Transverse colon (tissue), 3 donors: ENCODE measurements around the gene CCL20.

ENCODE experiments used
- POLR2A ChIP-seq: fragments of 450-650 bp; IDR thresholded peaks from one replicate; pipeline ENCODE4 v1.6.1; 2016; ENCODE audit warnings: antibody characterized with exemption, mild to moderate bottlenecking, moderate library complexity
- POLR2AphosphoS5 ChIP-seq, 3 donors: sonication (generic); formaldehyde crosslinking; IDR thresholded peaks; one replicate each; pipeline ENCODE4 v1.6.1; 2016; ENCODE audit warnings: antibody characterized with exemption in 3 of 3

DNA sequence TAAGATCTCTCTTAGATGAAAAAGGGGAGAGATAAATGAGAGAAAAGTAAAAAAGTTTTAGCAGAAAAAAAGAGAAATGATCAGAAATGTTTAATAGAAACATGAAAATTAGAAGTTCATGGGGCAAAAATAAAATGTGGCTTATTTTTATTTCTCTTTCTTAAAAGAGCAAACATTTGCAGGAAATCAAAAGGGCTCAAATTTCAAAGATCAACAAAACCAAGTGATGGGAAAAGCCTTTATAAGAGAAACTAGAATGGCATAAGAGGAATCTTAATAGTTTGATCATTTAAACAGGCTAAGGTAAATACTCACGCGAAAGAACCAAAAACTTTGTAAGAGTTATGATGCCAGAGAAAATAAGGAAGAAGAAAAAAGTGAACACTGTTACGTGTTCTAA lies 34.5 kb downstream of the CCL20 start:
- TF ChIP-seq POLR2A (no peak), POLR2AphosphoS5 (IDR thresholded peaks at IDR 0.05) (no peak)
